Hepatocyte (in vitro differentiated cells): ENCODE measurements around the gene TEAD1.

Experiments used
- EZH2 ChIP-seq: fragments of 200-600 bp; sonication (generic); IDR thresholded peaks from 2 replicates; pipeline ENCODE4 v1.6.1; 2016; ENCODE audit warnings: antibody characterized with exemption, mild to moderate bottlenecking, borderline replicate concordance
- TF ChIP-seq, protein P1 (sequence below): fragments of 200-600 bp; sonication (generic); IDR thresholded peaks from 2 replicates; pipeline ENCODE4 v1.5.1; 2016; ENCODE audit warnings: antibody characterized with exemption, mild to moderate bottlenecking; ENCODE audit not compliant: poor library complexity

DNA sequence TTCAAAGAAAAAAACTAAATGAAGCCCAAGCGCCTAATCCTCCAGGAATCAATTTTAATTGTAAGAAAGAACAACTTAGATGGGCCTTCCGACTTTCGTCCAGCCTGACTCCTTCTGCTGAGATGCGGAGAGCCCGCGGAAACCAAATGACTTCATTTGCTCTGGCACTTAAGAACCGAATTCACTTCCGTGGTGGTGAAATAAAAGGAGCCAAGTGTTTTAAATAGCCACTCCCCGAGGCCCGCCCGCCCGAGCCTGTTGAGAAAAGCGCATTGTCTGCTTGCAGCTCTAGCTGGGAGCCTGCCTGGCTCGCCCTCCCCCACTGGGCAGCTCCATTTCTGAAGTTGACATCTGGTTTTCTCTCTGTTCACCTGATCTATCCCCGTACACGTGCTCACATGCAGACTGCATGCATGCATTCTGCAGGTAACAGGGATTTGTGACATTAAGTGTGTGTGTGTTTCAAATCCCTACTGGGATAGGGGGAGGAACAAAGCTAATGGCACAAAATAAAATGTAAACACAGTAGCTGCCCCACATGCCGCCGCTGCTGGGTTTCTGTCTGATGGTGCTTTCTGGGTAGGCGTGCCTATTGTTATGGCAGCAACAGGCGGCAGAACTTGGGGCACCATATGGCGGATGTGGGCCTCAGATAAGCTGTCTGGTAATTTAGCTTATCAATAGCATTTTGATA is 6.2 kb downstream of the TEAD1 start:
- TF ChIP-seq EZH2 = no peak
- TF ChIP-seq, protein P1, sequence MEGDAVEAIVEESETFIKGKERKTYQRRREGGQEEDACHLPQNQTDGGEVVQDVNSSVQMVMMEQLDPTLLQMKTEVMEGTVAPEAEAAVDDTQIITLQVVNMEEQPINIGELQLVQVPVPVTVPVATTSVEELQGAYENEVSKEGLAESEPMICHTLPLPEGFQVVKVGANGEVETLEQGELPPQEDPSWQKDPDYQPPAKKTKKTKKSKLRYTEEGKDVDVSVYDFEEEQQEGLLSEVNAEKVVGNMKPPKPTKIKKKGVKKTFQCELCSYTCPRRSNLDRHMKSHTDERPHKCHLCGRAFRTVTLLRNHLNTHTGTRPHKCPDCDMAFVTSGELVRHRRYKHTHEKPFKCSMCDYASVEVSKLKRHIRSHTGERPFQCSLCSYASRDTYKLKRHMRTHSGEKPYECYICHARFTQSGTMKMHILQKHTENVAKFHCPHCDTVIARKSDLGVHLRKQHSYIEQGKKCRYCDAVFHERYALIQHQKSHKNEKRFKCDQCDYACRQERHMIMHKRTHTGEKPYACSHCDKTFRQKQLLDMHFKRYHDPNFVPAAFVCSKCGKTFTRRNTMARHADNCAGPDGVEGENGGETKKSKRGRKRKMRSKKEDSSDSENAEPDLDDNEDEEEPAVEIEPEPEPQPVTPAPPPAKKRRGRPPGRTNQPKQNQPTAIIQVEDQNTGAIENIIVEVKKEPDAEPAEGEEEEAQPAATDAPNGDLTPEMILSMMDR = no peak
